Osteoblast (primary cell): ENCODE data around the gene PRR27. TPM values are rescaled to one million over a fixed set of nuclear protein-coding genes. Genes with fewer than 3 reads are reported as not detected.

ENCODE experiments used
- DNase-seq: peaks from one replicate; pipeline ENCODE4 v3.0.0; 2011; ENCODE audit warnings: low spot score, mixed read lengths; ENCODE audit not compliant: insufficient read length; ENCODE audit errors: missing footprints
- H2AFZ ChIP-seq: 2 replicates; pipeline ENCODE4 v1.6.0; 2011; ENCODE audit warnings: mild to moderate bottlenecking, low read length
- H3K27ac ChIP-seq: 2 replicates; pipeline ENCODE4 v1.5.1; 2011; ENCODE audit warnings: mild to moderate bottlenecking, low read depth, low read length, moderate library complexity
- H3K27me3 ChIP-seq: 2 replicates; pipeline ENCODE4 v1.6.0; 2012; ENCODE audit warnings: mild to moderate bottlenecking, control low read depth, inconsistent platforms, low read length, moderate library complexity; ENCODE audit not compliant: insufficient read depth
- H3K36me3 ChIP-seq: 2 replicates; pipeline ENCODE4 v1.5.1; 2011; ENCODE audit warnings: mild to moderate bottlenecking, low read length, control low read depth, moderate library complexity; ENCODE audit not compliant: insufficient read depth
- H3K4me1 ChIP-seq: 2 replicates; pipeline ENCODE4 v1.5.1; 2011; ENCODE audit warnings: mild to moderate bottlenecking, low read length, control low read depth, moderate library complexity; ENCODE audit not compliant: insufficient read depth
- H3K4me2 ChIP-seq: 2 replicates; pipeline ENCODE4 v1.6.0; 2011; ENCODE audit warnings: mild to moderate bottlenecking, low read length; ENCODE audit not compliant: insufficient read depth
- H3K4me3 ChIP-seq: fragments of 200-600 bp; sonication (generic); 3 replicates; pipeline ENCODE4 v1.5.1; 2012; ENCODE audit warnings: mild to moderate bottlenecking, low read length, inconsistent platforms; ENCODE audit not compliant: insufficient read depth
- H3K79me2 ChIP-seq: 2 replicates; pipeline ENCODE4 v1.6.0; 2012; ENCODE audit warnings: mild to moderate bottlenecking, low read length, control low read depth, inconsistent platforms; ENCODE audit not compliant: insufficient read depth
- H3K9me3 ChIP-seq: 2 replicates; pipeline ENCODE4 v1.5.1; 2011; ENCODE audit warnings: low read depth, low read length, control low read depth
- H4K20me1 ChIP-seq: 2 replicates; pipeline ENCODE4 v1.6.0; 2012; ENCODE audit warnings: mild to moderate bottlenecking, low read length, control low read depth; ENCODE audit not compliant: insufficient read depth
- total RNA-seq: library from RNA; depleted of rRNA; stranded (reverse); fragments of >200 nt; gene quantifications from 2 replicates; pipeline ENCODE4 v1.2.3, GENCODE V29; 2012
- TF ChIP-seq, protein P1 (sequence below): IDR thresholded peaks from 2 replicates; pipeline ENCODE4 v1.5.1; 2011; ENCODE audit warnings: mild to moderate bottlenecking, low read depth, low read length, moderate library complexity; ENCODE audit errors: extremely low read depth

PRR27 gene
- total RNA-seq, 1 donor = not detected

DNA sequence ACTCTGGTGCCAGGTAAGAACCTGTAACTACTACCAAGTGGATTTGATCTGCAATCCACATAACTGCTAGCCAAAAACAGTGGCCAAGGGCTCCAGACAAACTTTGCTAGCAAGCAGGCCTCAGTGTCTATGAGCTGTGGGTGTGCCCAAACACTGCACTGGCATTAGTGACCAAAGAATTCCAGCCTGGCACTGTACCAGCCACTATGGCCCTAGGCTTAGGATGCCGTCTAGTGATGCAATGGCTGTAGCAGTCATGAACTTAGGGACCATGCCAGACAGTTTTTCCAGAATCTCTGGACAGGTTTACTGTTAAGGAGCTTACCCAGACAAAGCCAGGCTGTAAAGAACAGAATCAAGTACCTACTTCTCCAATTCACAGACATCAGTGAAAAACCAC is 33.7 kb upstream of the PRR27 start:
- H3K4me2 ChIP-seq = no peak overlapping the region

DNA sequence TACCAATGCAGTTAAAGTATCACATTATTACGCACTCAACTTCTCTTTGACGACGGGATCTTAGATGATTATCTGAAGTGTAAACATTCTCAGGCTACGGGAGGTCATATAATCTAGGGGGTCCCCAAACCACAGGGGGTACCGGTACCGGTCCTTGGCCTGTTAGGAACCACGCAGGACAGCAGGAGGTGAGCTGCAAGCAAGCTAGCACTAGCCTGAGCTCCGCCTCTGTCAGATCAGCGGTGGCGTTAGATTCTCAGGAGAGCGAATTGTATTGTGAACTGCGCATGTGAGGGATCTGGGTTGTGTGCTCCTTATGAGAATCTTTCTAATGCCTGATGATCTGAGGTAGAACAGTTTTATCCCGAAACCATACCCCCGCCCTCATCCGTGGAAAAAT is 20.6 kb upstream of the PRR27 start:
- H4K20me1 ChIP-seq = no peaks in the 10 kb centered on the region
- H2AFZ ChIP-seq = no peak overlapping the region
- no peaks in the 10 kb centered on the region for H3K36me3 ChIP-seq
- no peak for DNase-seq
- H3K27me3 ChIP-seq = no peaks in the 10 kb centered on the region
- no peaks in the 10 kb centered on the region for H3K79me2 ChIP-seq
- TF ChIP-seq, protein P1, sequence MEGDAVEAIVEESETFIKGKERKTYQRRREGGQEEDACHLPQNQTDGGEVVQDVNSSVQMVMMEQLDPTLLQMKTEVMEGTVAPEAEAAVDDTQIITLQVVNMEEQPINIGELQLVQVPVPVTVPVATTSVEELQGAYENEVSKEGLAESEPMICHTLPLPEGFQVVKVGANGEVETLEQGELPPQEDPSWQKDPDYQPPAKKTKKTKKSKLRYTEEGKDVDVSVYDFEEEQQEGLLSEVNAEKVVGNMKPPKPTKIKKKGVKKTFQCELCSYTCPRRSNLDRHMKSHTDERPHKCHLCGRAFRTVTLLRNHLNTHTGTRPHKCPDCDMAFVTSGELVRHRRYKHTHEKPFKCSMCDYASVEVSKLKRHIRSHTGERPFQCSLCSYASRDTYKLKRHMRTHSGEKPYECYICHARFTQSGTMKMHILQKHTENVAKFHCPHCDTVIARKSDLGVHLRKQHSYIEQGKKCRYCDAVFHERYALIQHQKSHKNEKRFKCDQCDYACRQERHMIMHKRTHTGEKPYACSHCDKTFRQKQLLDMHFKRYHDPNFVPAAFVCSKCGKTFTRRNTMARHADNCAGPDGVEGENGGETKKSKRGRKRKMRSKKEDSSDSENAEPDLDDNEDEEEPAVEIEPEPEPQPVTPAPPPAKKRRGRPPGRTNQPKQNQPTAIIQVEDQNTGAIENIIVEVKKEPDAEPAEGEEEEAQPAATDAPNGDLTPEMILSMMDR = no peak
- H3K4me2 ChIP-seq = no peak overlapping the region
- H3K27ac ChIP-seq = no peak overlapping the region
- H3K9me3 ChIP-seq = no peaks in the 10 kb centered on the region
- no peak overlapping the region for H3K4me3 ChIP-seq
- H3K4me1 ChIP-seq = no peaks in the 10 kb centered on the region

More for the DNA sequence above, 33.7 kb upstream of the PRR27 start:
- Histone ChIP-seq H3K36me3 (no peaks in the 10 kb centered on the region), H3K4me3 (no peak overlapping the region), H3K4me1 (no peaks in the 10 kb centered on the region), H4K20me1 (no peaks in the 10 kb centered on the region), H3K27ac (no peak overlapping the region), H3K9me3 (no peaks in the 10 kb centered on the region), H2AFZ (no peak overlapping the region), H3K79me2 (no peaks in the 10 kb centered on the region), H3K27me3 (no peaks in the 10 kb centered on the region)
- no peak for DNase-seq
- TF ChIP-seq, protein P1 = no peak

DNA sequence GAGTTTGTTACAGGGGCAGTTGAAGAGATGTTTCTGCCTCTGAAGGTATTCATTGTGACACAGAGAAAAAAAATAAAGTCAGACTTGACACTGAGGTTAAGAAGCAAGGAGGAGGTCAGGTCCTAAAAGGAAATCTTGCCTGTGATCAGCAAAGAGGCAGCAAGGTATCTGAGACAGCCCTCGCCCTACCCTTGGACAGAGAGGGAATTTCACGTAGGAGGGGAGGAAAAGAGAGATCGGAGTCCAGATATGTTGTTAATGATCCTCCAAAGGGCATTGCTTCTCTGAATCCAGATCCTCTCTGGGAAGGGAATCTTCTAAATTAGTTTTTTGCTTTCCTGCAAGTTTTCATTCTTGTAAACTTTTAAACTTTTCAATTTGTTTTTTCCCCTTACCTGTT is 15.3 kb upstream of the PRR27 start:
- Histone ChIP-seq H3K79me2 (no peaks in the 10 kb centered on the region), H4K20me1 (no peaks in the 10 kb centered on the region), H3K4me2 (no peak overlapping the region), H3K27me3 (no peaks in the 10 kb centered on the region), H2AFZ (no peak overlapping the region), H3K27ac (no peak overlapping the region), H3K4me1 (no peaks in the 10 kb centered on the region), H3K9me3 (no peaks in the 10 kb centered on the region), H3K36me3 (no peaks in the 10 kb centered on the region), H3K4me3 (no peak overlapping the region)
- no peak for DNase-seq
- TF ChIP-seq, protein P1 = no peak

DNA sequence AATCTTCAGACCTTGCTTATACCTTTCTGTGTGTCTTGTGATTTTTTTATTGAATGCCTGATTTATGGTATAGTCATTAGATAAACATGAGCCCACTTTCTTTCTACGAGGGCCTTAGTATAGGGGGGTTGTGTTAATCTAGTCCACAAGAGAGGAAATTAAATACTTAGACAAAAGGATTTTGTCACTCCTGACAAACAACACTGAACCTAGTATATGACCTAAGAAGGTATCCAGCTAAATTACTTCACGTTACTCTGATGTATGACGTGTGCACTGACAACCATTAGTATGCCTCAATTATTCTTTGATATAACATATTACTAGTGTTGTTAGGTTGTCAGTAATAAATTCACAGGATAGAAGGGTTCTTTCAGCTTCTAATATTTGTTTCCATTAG is 2.8 kb upstream of the PRR27 start:
- Histone ChIP-seq H3K4me2 (no peak overlapping the region), H3K27me3 (no peaks in the 10 kb centered on the region), H3K79me2 (no peaks in the 10 kb centered on the region), H3K9me3 (no peaks in the 10 kb centered on the region), H3K4me3 (no peak overlapping the region), H2AFZ (no peak overlapping the region), H3K36me3 (no peaks in the 10 kb centered on the region), H3K4me1 (no peaks in the 10 kb centered on the region), H4K20me1 (no peaks in the 10 kb centered on the region), H3K27ac (no peak overlapping the region)
- DNase-seq = no peak
- TF ChIP-seq, protein P1 = no peak
